Measurements from ENCODE around the gene KRT79. TPM values are rescaled to one million over a fixed set of nuclear protein-coding genes. Genes with fewer than 3 reads are reported as not detected.

The KRT79 gene
- total RNA-seq, 1 donor from 2014 or later: not detected

GRCh38 chr12:52834727-52835001 is 553 bp upstream of the KRT79 start:
- Mint-ChIP-seq H3K27me3 (peaks cover 38% of the 10 kb centered on the region), H3K4me3 (no peak overlapping the region), H3K36me3 (no peaks in the 10 kb centered on the region), H3K9me3 (no peaks in the 10 kb centered on the region), H3K27ac (no peak overlapping the region), H3K4me1 (ENCODE audit: unreplicated experiment) (no peaks in the 10 kb centered on the region)
- no peak for TF ChIP-seq CTCF (conservative IDR thresholded peaks at IDR 0.05)
- no peak for DNase-seq (ENCODE audit: extremely low spot score, unreplicated experiment)

GRCh38 chr12:52832985-52833905 is 866 bp downstream of the KRT79 start:
- Mint-ChIP-seq H3K27ac (no peak overlapping the region), H3K9me3 (no peaks in the 10 kb centered on the region), H3K27me3 (peaks cover 34% of the 10 kb centered on the region), H3K36me3 (no peaks in the 10 kb centered on the region), H3K4me3 (no peak overlapping the region), H3K4me1 (ENCODE audit: unreplicated experiment) (no peaks in the 10 kb centered on the region)
- TF ChIP-seq CTCF (conservative IDR thresholded peaks at IDR 0.05): no peak
- DNase-seq (ENCODE audit: extremely low spot score, unreplicated experiment): no peak

GRCh38 chr12:52832451-52832850 is 1.7 kb downstream of the KRT79 start:
- Mint-ChIP-seq H3K4me1 (ENCODE audit: unreplicated experiment) (no peaks in the 10 kb centered on the region), H3K36me3 (no peaks in the 10 kb centered on the region), H3K9me3 (no peaks in the 10 kb centered on the region), H3K27ac (no peak overlapping the region), H3K4me3 (no peak overlapping the region), H3K27me3 (peaks cover 28% of the 10 kb centered on the region)
- no peak for DNase-seq (ENCODE audit: extremely low spot score, unreplicated experiment)
- no peak for TF ChIP-seq CTCF (conservative IDR thresholded peaks at IDR 0.05)

- H3K4me1 Mint-ChIP-seq (ENCODE audit: unreplicated experiment): no peaks in the 10 kb centered on the region
- peaks cover 19% of the 10 kb centered on the region for H3K27me3 Mint-ChIP-seq
- H3K4me3 Mint-ChIP-seq: no peak overlapping the region
- H3K27ac Mint-ChIP-seq: no peak overlapping the region
- H3K9me3 Mint-ChIP-seq: no peaks in the 10 kb centered on the region
- no peaks in the 10 kb centered on the region for H3K36me3 Mint-ChIP-seq
- DNase-seq (ENCODE audit: extremely low spot score, unreplicated experiment): no peak
- TF ChIP-seq CTCF (conservative IDR thresholded peaks at IDR 0.05): no peak
Measured at GRCh38 chr12:52831251-52831650, 2.9 kb downstream of the KRT79 start.

GRCh38 chr12:52829986-52830770 is 3.9 kb downstream of the KRT79 start:
- Mint-ChIP-seq H3K27ac (no peak overlapping the region), H3K4me1 (ENCODE audit: unreplicated experiment) (no peaks in the 10 kb centered on the region), H3K36me3 (no peaks in the 10 kb centered on the region), H3K9me3 (no peaks in the 10 kb centered on the region), H3K27me3 (peaks cover 14% of the 10 kb centered on the region), H3K4me3 (no peak overlapping the region)
- TF ChIP-seq CTCF (conservative IDR thresholded peaks at IDR 0.05): no peak
- DNase-seq (ENCODE audit: extremely low spot score, unreplicated experiment): no peak
